GM21447 (cell line): Measurements from ENCODE around the gene NFILZ.

ENCODE experiments used
- ATAC-seq: cut with Tn5 transposase; IDR thresholded peaks from one replicate; pipeline ENCODE4 v1.9.1; 2021; ENCODE audit not compliant: unreplicated experiment

The NFILZ gene

DNA sequence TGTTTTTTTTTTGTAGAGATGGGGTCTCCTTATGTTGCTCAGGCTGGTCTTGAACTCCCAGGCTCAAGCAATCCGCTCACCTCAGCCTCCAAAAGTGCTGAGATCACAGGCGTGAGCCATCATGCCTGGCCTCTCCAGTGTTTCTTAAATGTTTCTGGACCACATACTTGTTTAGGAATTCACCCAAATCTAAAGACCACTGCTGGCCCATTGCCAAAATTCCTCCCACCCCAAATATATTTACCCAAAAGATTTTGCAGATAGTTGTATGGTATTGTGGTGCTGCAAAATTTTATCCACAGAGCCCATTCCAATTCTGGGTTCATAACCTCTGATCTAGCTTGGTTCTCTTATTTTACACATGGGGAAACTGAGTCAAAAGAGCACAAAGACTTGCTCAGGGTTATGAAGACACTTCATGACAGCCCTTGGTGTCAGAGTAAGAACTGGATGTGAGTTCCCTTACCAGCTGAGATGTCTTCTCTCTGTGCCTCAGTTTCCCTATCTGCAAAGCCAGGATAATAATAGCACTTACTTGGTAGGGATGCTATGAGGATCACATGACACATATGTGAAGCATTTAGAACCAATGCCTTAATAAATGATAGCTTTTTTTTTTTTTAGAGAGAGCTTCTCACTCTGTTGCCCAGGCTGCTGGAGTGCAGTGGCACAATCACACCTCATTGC, 10.9 kb downstream of the NFILZ start:
- ATAC-seq, result no peak

DNA sequence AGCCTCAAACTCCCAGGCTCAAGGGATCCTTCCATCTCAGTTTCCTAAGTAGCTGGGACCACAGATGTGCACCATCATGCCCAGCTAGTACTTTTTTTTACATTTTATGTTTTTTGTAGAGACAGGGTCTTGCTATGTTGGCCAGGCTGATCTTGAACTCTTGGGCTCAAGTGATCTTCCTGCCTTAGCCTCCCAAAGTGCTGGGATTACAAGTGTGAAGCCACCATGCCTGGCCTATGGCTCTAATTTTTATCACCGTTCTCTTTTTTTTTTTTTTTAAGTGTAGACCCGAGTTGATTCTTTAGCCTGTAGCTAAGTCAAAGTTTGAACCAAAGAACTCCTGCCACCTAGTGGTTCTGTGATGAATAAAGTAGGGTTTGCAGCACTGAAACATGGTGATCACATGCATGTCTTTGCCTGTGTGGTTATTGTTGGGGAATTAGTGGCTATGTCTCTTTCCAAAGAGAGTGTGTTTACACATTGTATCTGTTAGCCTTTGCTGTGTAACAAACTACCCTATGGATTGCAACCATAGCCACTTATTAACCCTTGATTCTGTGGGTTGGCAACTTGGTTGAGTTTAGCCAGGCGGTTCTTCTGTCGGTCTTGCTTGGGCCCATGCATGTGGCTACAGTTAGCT, 11.6 kb downstream of the NFILZ start:
- ATAC-seq, result no peak

DNA sequence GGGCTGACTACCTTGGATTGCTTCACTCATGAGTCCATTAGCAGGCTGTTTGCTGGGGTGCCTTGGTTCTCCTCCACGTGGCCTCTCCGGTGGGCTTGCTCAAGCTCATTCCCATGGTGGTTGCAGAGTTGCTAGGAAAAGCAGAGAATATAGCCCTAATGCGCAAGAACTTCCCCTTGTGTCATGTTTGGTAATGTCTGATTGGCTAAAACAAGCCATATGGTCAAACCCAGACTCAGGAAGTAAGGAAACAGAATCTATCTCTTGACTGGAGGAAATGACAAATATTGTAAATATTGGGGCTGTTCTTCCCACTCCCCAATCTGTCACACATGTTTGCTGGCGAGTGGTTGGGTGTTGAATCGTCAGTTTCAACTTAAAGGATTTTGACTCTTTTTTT, 12.1 kb downstream of the NFILZ start:
- ATAC-seq, result no peak

DNA sequence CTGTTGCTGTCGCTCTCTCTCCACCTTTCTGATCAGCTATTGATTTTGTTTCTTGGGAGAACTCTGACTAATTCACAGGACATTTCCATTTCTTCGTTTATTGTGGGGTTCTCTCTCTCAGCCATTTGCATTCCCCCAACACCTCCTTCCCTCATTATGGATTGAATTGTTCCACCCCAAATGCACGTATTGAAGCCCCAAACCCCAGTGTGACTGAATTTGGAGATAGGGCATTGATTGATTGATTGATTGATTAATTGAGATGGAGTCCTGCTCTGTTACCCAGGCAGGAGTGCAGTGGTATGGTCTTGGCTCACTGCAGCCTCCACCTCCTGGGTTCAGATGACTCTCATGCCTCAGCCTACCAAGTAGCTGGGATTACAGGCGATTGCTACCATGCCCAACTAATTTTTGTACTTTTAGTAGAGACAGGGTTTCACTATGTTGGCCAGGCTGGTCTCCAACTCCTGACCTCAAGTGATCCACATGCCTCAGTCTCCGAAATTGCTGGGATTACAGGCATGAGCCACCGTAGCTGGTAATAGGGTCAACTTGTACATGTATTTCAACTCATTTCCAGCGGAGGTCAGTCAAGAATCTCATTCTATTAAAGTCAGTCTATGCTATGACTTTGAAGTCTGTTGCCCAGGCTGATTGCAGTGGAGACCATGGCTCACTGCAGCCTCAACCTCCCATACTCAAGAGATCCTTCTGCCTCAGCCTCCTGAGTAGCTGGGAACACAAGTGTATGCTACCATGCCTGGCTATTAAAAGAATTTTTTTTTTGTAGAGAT, 13.6 kb downstream of the NFILZ start:
- ATAC-seq, result no peak

DNA sequence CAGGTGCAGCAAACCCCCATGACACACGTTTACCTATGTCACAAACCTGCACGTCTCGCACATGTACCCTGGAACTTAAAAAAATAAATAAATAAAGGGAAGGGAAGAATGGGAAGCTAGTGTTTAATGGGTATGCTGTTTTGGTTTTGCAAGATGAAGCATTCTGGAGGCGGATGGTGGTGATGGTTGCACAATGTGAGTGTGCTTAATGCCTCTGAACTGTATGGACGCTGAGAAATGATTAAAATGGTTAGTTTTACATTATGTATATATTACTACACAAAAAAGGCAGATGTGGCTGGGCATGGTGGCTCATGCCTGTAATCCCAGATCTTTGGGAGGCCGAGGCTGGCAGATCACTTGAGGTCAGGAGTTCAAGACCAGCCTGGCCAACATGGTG, 17.8 kb downstream of the NFILZ start:
- ATAC-seq, result no peak

DNA sequence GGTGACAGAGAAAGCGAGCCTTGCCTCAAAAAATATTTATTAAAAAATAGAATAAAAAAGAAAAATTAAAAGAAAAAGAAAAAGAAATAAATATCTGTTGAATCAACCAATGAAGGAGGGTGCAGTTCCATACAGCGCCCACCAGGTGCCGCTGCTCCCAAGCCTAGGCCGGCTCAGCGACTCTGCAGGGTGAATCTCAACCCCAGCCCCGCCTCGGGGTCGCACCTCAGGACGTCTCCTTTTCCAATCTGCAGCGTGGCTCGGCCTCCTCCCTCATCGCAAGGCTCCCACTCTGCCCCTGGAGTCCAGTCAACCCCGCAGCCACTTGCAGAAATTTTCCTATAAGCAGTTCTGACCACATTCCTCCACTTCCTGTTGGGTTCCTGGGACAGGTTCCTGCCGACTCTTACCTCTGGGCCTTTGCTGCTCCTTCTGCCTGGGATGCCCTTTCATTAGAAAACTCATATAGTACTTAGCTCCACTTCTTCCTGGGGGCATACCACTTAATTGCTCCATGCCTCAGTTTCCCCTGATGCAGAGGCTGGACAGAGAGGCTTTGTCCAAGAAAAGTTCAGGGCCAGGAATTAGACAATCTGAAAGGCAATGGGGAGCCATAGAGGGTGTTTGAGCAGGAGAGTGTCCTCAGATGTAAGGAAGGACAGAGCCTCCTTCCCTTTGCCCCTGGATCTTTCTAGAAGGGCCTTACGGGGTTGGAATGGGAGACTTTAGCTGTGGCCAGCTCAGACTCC, 24.3 kb downstream of the NFILZ start:
- no peak for ATAC-seq

DNA sequence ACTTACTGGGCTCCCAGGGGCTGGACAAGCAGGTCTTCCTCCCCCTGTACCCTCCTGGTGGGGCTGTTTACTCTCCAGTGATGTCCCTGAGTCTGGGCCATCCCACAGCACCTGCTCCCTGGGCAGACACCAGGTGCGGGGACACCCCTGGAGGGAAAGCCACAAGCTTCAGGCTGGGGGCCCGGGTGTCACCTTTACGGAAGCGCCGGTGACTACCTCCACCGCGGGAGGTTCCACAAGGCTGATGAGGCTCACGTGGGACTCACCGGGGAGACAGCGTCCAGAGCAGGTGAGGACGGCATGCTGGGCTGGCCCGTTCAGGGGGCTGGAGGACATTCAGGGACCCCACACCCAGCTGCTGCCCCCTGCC, 24.9 kb downstream of the NFILZ start:
- no peak for ATAC-seq

DNA sequence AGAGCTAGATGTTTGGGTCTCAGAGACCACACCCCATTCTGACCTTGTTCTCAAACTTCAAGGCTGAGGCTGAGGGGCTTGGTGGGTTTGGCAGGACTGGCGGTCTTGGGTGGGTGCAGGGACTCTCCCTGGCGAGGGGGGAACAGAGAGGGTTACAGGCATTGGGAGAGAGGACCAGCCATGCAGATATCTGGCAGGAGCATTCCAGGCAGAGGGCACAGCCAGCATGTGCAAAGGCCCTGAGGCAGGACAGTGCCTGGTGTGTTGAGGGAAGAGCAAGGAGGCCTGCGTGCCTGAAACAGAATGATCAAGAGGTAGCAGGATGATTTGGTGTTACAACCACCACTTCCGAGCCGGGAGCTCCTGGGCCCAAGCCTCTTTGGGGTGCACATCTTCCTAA, 27.4 kb downstream of the NFILZ start:
- ATAC-seq, result no peak

DNA sequence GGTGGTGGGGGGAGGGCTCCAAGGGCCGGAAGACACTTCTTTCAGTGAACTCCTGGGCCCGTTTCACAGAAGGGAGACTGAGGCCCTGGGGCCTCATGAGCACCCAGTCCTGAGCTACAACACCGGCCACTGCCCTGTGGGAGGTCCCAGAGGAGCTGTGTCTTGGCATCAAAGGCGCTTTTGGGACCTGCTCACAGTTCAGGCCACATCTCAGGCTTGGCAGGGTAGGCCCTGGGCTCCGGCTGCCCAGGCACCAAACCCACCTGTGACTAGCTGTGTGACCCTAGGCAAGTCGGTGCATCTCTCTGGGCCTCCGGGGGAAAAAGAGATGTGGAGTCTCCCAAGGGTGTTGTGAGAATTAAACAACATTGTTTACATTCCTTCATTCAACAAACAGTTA, 29.5 kb downstream of the NFILZ start:
- no peak for ATAC-seq

DNA sequence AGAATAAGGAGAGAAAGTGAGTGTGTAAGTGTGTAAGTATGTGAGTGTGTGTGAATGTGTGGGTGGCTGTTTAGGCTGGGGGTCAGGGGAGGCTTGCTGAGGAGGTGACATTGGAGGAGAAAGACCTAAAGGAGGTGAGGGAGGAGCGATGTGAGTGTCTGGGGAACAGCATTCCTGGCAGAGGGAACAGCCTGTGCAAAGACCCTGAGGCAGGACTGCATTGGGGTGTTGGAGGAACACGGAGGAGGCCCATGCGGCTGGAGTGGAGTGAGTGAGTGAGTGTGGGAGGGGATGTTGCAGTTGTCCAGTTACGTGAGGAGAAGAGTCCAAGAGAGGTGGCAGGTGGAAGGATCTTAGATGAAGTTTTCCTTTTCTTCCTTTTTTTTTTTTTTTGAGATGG, 31.8 kb downstream of the NFILZ start:
- no peak for ATAC-seq

DNA sequence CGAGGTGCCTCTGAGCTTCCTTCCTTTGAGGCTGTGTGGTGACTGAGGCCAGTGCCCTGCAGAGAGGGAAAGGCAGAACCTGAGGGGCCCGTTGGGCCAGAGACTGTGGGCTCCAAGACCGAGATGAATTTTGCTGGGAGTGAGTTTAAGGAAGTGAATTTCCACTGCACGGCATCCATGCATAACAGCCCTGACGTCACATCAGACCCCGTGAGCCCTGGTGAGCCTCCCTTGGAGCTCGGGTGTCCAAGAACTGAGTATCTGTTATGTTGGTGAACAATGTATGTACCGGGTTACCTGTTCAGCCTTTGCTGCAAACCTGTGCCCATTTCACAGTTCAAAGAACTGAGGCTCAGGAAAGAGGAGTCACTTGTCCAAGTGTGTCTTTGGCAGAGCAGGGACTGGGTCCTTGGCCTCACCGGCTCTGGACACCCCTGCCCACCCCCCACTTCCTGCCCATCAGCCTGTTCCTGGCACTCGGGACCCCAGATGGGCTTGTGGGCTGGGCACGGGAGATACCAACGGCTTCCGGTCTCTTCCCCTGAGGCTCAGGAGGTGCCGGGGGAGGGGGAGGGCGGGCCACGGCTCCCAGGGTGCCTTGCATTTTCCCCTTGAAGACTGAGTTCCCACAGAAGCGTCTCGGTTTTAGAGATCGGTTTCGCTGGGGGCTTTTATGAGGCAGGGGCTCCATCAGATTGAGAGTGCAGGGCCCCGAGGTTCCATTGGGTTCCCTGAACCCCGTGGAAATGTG, 33.7 kb downstream of the NFILZ start:
- ATAC-seq, result no peak

DNA sequence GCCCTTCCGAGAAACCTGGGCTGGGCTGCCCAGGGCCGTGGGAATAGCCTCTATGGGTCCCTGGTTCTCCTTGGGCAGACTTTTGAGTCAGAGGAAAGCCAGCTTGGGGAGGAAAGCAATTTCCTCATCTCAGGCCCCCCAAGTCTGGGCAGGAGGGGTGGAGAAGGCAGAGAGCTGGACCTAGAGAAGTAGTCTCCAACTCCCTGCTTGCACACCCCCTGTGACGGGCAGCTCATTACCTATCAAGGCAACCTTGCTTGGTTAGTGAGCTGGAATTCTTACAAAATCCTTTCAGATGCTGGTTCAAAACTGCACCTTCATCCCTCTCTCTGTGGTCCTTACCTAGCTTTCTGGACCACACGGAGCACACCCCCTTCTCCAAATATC, 34.2 kb downstream of the NFILZ start:
- ATAC-seq, result no peak

DNA sequence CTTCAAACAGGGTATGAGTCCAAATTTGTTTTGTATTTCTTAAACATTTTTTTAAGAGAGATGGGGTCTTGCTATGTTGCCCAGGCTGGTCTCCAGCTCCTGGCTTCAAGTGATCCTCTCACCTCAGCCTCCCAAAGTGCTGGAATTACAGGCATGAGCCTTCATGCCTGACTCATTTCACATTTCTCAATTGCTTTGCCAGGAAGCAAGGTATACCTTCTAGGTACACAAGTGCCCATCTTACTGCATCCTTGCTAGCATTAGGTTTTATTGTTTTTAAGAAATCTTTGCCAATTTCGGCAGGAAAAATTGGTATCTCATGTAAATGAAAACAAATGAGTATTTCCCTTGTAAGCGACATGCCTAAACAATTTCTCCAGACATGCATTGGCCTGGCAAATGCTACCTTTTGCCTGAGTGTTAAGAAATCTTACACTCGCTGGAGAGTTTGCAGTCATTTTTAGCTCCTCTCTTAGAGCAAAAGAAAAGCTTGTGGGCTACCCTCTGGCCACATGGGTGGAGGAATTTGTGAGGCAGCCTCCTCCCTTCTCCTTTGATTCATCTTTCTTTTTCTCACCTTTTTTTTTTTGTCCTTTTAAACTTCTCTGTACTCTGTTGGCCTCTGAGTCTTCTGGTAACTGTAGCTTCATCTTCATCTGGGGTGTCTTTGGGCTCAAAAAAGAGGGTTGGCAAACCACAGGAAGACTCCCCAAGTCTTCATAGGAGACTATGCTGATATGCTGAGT, 35.2 kb downstream of the NFILZ start:
- no peak for ATAC-seq

DNA sequence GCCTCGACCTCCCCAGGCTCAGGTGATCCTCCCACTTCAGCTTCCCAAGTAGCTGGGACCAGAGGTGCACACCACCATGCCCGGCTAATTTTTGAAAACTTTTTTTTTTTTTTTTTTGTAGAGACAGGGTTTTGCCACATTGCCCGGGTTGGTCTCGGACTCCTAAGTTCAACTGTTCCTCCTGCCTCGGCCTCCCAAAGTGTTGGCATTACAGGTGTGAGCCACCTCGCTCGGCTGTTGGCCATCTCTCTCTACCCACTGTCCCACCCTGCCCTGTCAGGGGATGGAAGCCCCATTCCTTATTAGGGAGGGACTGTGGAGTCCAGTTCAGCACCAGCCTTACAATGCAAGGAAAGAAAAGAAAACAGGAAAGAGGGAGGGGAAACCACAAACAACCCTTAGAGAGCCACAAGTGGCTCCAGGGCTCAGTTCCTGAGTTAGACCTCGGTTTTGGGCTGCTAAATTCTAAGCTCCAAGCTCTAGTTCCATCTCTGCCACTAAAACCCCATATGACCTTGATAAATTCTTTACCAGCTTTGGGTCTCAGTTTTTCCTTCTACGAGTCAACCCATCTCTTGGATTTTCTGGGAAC, 36.5 kb downstream of the NFILZ start:
- no peak for ATAC-seq

DNA sequence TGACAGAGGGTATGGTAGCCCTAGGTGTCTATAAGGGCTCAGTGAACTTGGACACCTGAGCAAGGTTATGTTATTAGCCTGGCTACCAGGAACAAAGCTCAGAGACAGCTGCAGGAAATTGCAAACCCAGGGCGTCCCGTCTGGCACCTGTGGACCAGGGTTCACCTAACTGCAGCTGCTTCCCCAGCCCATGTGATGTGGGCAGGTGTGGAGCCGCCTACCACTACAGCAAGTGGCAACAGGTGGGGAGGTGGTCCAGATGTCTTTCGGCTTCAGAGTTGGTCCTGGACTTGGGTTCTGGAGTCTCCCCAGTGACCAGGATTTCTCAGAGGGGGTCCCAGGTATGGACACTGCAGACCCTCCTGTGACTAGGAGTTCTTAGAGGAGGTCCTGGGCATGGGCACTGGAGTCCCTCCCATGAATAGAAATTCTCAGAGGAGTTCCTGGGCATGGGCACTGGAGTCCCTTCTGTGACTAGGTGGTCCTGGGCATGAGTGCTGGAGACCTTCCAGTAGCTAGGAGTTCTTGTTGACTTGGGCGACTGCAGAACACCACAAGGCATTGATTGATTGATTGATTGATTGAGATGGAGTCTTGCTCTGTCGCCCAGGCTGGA, 43.0 kb downstream of the NFILZ start:
- no peak for ATAC-seq

DNA sequence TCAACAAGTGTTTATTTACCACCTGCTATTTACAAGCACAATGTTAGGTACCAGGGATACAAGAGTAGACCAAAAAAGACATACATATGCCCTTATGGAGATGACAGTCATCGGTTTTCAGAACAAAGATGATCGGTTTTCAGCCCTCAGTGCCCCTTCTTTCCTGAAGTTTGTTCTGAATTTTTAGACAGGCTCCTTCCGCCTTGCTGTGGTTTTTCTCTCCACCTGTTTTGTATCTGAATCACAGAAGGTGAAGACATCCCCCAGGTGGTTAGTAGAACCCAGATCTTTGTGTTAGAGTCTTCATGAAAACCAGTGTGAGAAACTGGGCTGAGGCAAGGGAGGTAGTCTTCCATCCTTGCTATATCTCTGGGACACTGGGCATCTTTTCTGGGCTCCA, 44.6 kb downstream of the NFILZ start:
- ATAC-seq, result no peak

DNA sequence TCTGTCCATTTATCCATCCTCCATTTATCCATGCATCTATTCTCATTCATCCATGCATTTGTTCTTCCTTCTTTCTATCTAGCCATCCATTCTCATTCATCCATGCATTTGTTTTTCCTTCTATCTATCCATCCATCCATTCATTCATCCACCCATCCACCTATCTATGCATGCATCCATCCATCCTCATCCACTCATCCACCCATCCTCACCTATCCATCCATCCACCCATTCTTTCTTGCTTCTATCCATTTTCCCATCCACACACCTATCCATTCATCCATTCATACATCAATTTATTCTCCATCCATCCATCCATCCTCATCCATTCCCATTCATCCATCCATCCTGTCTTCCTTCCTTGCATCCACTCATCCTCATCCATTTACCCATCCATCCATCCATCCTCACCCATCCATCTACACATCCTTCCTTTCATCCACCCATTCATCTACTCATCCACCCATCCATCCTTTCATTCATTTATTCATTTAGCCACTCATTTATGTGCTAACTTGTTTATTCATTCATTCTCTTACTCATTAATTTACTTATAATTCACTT, 47.9 kb downstream of the NFILZ start:
- ATAC-seq, result no peak
